T-helper 22 cell (primary cell): ENCODE measurements around the gene VPREB3.

Experiments
- DNase-seq: peaks from one replicate; pipeline ENCODE4 v3.0.0-alpha.2; 2020; ENCODE audit warnings: low read depth

The VPREB3 gene

DNA sequence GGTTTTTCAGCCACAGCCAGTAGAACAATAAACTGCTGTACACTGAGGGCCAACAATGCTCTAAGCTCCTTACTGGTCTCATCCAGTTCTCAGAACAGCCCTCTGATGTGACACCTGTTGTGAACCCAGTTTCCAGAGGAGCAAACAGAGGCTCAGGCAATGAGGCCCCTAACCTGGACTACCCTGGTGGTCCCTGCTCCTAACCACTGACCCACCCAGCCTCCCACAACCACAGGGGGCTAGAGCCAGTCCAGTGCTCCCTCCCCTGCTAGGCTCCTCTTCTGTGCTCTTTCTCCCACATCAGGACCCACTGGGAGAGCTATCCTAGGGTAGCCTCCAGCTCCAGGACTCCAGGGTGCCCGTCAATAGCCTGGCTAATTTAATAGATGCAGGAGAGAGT, 28.5 kb upstream of the VPREB3 start:
- DNase-seq, result no peak

DNA sequence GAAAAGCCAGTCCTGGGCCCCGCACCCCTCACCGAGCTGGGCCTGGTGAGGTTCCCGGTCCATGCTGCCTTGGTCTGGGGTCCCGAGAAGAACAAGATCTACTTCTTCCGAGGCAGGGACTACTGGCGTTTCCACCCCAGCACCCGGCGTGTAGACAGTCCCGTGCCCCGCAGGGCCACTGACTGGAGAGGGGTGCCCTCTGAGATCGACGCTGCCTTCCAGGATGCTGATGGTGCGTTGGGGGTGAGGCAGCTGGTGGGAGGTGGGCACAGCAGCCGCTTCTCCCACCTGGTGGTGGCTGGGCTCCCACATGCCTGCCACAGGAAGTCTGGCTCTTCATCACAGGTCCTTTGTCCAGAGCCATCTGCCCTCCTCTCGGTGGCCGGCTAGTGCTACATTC, 28.0 kb upstream of the VPREB3 start:
- DNase-seq, result no peak

DNA sequence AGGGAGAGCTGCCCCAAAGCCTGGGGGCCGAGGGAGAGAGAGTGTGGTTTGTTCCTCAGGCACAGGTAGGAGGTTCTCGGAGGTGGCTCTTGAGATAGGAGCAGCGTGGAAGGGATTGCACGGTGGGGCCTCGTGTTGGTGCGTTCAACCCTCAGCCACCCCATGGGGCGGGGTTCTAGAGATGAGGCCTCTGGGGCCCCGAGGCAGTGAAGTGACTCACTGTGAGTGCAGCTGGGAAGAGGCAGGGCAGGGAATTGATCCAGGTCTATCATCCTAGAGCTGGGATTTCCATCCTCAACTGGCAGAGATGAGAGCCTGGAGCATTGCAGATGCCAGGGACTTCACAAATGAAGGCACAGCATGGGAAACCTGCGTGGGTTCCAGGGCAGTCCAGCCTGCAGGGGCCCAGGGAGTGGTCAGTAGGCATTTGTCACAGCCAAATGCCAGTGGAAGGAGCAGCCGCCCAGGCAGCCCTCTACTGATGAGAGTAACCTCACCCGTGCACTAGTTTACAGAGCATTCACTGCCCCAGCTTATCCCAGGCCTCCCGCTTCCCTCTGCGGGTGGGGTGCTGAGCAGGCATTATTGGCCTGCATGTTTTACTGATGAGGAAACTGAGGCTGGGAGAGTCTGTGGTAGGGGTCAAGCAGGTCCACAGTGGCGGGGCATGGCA, 27.4 kb upstream of the VPREB3 start:
- no peak for DNase-seq

DNA sequence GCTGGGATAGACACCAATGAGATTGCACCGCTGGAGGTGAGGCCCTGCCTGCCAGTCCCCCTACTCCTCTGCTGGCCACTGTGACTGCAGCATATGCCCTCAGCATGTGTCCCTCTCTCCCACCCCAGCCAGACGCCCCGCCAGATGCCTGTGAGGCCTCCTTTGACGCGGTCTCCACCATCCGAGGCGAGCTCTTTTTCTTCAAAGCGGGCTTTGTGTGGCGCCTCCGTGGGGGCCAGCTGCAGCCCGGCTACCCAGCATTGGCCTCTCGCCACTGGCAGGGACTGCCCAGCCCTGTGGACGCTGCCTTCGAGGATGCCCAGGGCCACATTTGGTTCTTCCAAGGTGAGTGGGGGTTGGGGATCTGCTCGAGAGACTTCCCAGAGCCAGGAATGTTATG, 26.8 kb upstream of the VPREB3 start:
- no peak for DNase-seq

DNA sequence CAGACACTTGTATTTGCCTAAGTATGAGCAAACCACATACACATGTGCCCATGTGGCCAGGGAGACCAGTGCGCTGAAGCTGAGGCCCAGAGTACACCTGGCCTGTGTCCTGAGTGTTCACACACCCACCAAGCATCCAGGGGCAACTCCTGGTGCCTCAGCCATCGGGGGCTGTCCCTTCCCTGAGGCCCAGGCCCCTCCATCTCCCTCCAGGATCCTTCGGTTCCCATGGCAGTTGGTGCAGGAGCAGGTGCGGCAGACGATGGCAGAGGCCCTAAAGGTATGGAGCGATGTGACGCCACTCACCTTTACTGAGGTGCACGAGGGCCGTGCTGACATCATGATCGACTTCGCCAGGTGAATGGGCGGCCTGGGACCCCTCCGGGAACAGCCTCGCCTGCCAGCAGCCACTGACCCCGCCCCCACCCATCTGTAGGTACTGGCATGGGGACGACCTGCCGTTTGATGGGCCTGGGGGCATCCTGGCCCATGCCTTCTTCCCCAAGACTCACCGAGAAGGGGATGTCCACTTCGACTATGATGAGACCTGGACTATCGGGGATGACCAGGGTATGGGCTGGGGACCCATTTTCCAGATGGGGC, 26.0 kb upstream of the VPREB3 start:
- DNase-seq, result no peak

DNA sequence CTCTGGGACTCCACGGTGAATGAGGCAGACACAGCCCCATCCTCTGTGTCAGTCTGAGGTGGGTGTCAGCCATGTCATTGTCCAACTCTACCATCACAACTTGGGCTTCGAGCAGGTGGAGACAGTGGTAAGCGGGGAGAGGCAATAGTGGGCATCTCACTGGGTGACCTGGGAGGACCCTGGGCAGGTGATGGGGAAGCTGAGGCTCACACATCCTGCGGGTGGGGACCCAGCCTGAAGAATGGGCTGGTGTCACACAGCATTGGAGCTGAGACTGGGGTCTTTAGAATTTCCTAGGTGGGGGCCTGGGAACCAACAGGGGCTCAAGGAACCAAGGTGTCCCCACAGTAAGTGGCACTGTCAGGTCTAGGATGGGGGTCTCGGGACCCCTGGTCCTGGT, 25.5 kb upstream of the VPREB3 start:
- DNase-seq, result no peak

DNA sequence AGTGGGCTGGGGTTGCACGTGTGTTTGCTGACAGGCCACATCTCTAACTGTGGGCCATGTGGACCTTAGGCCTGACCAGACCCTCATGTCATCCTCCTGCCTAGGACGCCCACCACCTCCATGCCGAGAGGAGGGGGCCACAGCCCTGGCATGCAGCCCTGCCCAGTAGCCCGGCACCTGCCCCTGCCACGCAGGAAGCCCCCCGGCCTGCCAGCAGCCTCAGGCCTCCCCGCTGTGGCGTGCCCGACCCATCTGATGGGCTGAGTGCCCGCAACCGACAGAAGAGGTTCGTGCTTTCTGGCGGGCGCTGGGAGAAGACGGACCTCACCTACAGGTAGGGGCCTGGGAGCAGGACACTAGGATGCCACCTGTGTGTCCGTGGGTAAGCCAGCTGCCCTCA, 24.9 kb upstream of the VPREB3 start:
- no peak for DNase-seq

DNA sequence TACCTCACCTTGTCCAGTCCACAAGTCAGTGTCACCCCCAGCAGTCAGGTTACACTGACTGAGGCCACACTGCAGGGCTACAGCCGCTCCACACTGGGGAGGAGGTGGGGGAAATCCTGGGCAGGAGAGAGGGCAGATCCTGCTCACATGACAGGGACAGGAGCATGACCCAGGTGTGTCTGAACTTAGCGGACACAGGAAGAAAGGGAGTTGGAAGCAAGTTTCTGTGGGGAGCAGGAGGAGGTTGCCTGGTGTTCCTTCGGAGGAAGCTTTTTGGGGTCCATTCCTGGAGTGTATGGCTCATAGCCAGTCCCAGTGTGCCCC, 24.3 kb upstream of the VPREB3 start:
- DNase-seq, result no peak

DNA sequence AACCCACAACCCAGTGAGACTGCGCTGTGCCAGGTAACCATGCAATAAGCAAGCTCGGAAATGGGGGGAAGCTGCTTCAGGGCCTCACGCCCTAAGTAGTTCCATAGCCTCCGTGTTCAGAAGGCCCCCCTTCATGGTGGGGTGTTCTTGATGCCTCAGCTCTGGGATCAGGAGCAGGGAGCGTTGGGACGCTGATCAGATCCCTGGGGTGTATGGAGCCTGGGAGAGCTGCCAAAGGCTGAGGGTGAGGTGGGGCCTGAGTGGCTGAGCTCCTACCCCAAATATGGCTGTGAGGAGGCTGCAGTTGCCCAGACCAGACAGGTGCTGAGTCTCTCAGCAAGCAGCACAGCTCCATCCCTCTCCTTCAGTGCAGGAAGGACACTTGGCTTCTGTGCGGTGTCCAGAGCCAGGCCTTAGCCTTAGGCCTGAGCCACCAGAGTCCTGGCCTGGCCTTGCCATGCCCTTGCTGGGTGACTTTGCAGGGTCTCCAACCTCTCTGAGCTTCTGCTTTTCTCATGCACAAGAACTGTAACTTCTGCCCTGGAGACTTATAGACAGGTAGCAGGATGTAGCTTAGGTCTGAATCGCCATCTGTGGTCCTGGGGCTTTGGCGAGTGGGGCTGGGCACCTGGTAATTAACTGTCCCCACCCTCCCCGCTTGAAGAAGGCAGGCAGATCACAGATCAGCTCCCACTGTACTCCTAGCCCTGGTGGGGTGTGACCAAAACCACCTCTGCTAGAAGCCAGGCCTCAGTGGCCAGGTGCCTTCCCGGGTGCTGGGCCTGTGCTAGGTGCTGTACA, 23.8 kb upstream of the VPREB3 start:
- DNase-seq, result no peak

DNA sequence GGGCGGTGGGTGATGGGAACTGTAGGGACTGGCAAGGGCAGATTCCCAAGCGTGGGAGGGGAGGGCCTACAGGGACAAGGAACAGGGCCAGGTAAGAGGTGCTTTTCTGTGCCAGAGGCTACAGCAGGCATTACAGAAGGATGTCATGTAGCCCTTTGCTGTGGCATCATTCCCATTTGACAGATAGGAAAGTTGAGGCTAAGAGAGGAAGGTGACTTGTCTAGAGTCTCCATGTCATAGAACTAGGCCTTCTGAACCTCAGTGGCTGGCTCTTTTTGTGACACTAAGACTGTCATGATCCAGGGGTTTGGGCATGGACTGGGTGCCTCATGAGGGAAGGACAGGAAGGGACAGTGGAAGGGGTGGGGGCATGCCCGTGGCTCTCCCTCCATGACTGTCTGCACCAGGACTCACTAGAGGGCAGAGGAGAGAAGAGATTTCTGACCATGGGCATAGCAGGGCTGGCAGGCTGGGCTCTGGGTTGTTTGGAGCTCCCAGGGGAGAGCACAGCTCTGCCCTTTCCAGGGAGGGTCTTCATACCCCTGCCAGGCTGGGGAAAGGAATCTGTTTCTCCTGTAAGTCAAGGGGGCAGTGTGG, 21.7 kb upstream of the VPREB3 start:
- DNase-seq, result no peak

DNA sequence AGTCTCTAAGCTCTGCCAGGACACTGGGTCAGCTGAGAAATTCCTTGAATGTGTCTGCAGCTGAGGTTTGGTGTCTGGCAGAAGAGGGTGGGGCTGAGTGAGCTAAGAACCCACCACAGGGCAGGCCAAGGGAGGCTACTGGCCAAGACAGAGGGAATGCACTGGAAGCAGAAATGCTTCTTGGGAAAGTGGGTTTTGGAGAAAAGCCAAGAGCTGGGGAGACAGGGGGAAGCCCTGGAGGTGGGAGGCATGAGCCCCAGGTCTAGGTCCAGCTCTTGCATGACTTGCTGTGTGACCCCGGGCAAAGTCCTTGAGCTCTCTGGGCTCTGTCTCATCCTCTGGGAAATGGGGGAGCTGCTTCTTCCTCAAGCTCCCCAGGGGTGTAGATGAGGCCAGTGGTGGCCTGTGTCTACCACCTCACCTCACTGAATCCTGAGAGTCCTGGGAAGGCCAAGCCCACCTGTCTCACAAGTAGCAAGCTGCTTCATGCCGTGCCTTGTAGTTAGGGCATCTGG, 20.8 kb upstream of the VPREB3 start:
- no peak for DNase-seq

DNA sequence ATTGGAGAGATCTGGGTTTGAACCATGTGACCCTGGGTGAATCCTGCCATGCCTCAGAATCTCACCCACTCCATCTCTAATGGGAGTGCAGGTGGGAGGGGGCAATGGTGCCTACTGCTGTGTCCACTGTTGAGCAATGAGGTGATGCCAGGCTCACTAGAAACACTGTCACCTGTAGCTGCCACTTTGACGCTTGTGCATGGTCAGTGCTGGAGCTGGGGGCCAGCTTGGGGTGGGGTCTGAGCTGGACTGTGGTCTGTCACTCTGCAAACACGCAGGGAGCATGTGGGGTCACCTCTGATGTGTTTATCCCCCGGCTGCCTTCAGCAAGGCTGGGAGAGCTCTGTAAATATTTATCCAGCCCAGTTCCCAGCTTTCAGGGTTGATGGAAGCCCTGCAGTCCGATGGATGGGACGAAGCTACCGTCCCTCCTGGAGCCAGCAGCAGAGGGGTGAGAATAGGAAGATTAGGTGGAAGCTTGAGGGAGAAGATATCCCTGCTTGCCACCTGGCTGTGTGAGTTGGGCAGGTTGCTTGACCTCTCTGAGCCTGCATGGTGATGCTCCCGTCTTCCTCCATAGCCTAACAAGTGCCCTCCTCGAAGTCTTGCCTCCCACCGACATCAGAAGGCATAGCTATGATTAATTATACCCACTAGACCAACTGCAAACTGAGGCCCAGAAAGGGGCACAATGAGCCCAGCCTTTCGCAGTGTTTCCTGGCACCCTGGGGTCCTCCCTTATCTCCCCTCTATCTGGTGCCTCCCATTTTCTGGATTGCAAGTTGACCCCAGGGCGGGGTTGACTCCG, 20.1 kb upstream of the VPREB3 start:
- no peak for DNase-seq

DNA sequence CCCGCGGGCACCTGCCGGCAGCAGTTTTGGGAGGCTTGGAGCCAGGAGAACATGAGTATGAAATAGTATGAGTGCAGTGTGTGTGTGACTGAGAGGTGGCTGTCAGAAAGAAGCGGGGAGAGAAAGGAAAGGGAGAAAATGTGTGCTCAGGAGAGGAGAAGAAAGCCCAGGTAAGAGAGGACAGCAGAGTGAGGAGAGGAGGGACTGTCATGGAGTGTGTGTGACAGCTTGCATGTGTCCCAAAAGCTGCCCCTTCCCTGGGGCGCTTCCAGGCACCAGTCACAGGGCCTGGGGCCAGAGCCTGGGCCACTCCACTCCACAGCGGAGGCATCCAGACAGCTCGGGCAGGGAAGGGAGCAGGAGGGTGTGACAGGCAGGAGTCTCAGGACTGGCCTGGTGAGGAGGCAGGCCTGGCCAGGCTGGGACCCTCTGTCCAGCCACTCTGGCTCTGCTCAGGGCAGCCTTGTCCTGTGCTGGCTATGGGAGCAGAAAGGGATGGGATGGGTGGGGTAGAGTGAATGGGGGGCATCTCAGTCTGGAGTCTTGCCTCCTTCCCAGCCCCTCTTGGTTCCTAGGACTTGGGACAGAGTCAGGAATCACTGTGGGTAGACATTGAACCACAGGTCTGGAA, 19.4 kb upstream of the VPREB3 start:
- DNase-seq, result no peak

DNA sequence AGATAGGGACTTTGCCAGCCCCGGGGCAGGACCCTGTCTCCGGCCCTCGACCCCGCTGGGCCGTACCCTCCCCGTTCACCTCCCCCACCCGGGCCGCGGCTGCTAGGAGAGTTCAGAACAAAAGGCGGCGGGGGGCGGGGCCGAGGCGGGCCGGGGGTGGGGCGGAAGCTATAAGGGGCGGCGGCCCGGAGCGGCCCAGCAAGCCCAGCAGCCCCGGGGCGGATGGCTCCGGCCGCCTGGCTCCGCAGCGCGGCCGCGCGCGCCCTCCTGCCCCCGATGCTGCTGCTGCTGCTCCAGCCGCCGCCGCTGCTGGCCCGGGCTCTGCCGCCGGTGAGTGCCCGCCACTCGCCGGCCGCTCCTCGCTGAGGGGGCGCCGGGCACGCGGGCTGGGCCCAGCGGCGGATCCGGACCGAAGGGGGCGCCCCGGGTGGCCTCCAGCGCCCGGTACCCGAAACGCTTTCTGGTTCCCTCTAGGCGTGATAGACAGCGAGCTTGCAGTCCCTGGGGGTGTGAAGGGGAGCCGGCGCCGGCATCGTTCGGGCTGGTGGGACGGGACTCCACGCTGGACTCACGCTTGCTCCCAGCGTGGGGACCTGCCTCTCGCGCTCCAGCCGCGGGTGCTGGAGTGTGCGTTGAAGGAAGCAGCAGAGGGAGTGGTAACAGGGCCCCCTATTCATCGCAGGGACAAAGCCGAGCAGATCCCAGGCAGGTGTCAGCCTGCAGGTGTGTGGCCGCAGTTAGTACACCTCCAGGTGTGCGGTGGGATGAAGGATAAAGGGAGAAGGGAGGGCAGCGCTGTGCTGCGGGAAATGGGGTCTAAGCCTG, 18.6 kb upstream of the VPREB3 start, which contains the start of gene MMP11:
Gene MMP11, plus strand, starts transcription at position 201 of the 825 bp plus-strand sequence. Its CDS starts 22 bp downstream, at position 223.
- DNase-seq, result peak; percentile 20

DNA sequence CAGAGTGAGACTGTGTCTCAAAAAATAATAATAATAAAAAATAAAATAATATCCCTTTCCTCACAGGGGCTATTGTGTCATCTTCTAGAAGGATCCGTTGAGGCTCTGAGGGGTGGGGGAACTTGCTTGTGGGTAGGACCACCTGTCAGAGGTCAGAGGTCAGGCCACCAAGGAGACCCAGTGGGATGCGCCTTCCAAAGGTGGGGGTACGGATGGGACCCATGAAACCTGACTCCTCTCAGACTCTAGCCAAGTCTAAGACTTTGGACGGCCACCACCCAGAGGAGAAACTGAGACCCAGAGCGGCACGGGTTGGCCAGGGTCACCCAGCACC, 18.1 kb upstream of the VPREB3 start:
- no peak for DNase-seq

DNA sequence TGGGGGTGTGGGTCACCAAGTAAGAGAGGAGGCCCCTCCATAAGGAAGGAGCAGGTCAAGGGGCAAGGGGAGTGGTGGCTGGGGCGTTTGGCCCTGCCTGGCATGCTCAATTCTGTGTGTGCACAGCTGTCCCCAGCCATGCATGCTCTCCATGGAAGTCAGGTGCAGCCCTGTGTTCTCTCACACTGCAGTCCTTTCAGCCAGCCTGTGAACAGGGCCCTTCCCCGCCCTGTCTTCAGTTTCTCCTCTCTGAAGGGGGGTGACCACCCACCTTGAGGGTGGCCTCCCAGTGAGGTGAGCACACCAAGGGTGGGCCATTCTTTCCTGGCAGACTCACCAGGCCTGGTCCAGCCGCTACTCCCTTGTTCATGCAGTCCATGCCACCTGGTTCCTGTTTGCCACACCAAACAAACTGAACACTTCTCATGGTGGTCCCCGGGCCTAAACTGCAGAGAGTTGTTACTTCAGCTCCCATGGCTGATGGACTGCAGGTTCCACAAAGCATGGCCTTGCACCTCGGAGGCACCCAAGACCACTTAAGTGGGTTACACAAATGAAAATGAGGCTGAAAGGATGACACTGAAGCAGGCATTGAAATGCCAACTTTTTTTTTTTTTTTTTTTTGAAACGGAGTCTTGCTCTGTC, 15.2 kb upstream of the VPREB3 start:
- DNase-seq, result no peak

DNA sequence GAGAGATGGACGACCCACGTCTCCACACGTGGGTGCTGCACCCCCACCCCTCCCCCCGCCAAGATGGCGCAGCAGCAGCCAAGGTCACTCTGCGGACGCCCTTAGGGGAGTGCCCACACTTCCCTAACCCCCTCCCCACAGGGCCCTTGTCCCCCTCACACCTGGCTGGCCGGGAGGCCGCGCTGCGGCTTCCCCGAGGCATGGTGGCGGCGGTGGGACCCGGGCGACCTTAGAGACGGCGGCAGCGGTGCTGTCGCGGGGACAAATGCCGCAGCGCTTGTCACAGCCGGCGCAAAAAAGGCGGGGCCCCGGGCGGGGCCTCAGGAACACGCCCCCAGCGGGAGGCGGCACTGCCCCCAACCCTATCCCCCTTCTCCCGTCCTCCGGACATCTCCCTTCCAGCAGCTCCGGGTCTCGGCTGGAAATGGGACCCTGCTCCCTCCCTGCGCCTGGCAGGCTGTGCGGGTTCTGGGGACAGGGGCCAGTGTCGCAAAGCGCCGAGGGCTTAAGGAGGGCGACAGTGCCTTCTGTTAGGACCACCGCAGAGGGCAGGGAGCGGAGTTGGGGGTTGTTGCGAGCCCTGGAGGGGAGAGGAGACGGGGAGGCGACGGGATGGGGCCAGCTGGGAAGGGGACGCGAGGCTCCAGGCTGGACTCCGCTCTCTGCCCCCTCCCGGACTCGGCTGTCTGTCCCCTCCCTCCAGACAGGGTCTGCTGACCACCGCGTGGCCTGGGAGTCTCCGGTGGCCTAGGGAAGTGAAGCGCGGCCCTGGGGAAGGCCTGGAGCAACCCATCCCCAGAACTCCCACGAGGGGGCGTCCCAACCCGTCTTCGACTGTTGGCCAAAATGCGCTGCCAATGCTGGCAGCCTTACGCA, 13.7 kb upstream of the VPREB3 start, which contains the start of gene CHCHD10:
Gene CHCHD10, minus strand, starts transcription at position 300 of the 876 bp plus-strand sequence. Its CDS starts 98 bp downstream, at position 202.
- DNase-seq, result peak; percentile 52

DNA sequence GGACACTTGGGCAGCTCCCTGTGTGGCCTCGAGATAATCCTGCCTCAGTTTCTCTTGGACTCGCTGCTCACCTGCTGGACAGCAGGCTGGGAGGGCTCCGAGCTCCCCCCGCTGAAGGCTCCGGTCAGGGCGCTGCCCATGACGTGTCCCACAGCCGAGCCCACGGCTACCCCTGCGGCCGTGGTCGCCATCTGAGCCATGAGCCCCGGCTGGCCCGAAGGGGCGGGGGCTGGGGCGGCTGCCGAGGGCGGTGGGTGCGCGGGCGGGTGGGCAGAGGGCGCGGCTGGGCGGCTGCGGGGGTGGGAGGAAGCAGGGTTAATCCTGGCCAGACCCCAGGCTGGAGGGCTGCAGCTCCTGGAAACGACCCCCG, 13.1 kb upstream of the VPREB3 start:
- DNase-seq, result no peak
